ENCODE results near the gene GUCA2B.

The GUCA2B gene

GRCh38 chr1:42168391-42168670 is 15.1 kb downstream of the GUCA2B start:
- no peak for DNase-seq

- DNase-seq = no peak
Measured at GRCh38 chr1:42168763-42169162, 15.6 kb downstream of the GUCA2B start.

GRCh38 chr1:42170779-42171621 is 17.8 kb downstream of the GUCA2B start:
- DNase-seq = no peak

GRCh38 chr1:42171679-42172266 is 18.6 kb downstream of the GUCA2B start:
- DNase-seq = no peak

- no peak for DNase-seq
Measured at GRCh38 chr1:42172381-42173133, 19.3 kb downstream of the GUCA2B start.

GRCh38 chr1:42173155-42173933 is 20.1 kb downstream of the GUCA2B start:
- peak; percentile 53 to 61 for DNase-seq

- DNase-seq = no peak
Measured at GRCh38 chr1:42173961-42174735, 20.9 kb downstream of the GUCA2B start.

GRCh38 chr1:42175314-42176054 is 22.3 kb downstream of the GUCA2B start:
- no peak for DNase-seq

- DNase-seq = peak in 1 of 2 donors; percentile 40
Measured at GRCh38 chr1:42176902-42177519, 23.8 kb downstream of the GUCA2B start.

- no peak for DNase-seq
Measured at GRCh38 chr1:42177541-42177981, 24.4 kb downstream of the GUCA2B start.

- DNase-seq = no peak
Measured at GRCh38 chr1:42178249-42178648, 25.0 kb downstream of the GUCA2B start.

- DNase-seq = no peak
Measured at GRCh38 chr1:42179275-42179674, 26.1 kb downstream of the GUCA2B start.

GRCh38 chr1:42179900-42180329 is 26.7 kb downstream of the GUCA2B start:
- no peak for DNase-seq

GRCh38 chr1:42181687-42182086 is 28.5 kb downstream of the GUCA2B start:
- DNase-seq = no peak

- DNase-seq = no peak
Measured at GRCh38 chr1:42183210-42183956, 30.2 kb downstream of the GUCA2B start.

GRCh38 chr1:42183957-42184268 is 30.7 kb downstream of the GUCA2B start:
- DNase-seq = no peak

GRCh38 chr1:42184616-42185015 is 31.4 kb downstream of the GUCA2B start:
- no peak for DNase-seq

GRCh38 chr1:42186152-42186551 is 32.9 kb downstream of the GUCA2B start:
- DNase-seq = no peak

GRCh38 chr1:42189931-42190853 is 37.0 kb downstream of the GUCA2B start:
- DNase-seq = no peak

Measured in CD4-positive, alpha-beta T cell treated with Interleukin-1 beta for 1 hour (primary cell).